ENCODE data around the gene KCNAB3. TPM values are rescaled to one million over a fixed set of nuclear protein-coding genes. Genes with fewer than 3 reads are reported as not detected.

The KCNAB3 gene
- polyA plus RNA-seq, 1 donor (not counting 4 experiments of a cell fraction or from before 2014, with no cell fraction given): 2.0 TPM

DNA sequence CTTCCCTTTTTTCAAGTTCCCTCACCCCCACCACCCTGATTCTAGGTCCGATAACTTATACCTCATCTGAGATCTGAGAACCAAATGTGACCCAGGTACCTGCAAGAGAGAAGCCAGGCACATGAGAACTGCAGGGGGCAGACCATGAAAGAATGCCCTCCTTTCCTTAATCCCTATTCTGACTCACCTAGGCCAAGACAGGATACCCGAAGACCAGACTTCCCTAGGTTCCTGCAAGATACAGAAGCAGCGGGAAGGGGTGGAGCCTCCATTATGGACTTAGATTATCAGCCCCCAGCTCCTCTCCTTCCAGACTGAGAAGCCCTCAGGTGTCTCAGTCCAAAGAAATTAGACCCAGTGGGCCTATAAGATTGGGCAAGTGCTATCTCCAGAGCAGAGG, 2.1 kb downstream of the KCNAB3 start:
- H4K20me1 ChIP-seq (ENCODE audit: control insufficient read depth, extremely low read depth, insufficient read depth, low read length): no peaks in the 10 kb centered on the region
- H3K4me1 ChIP-seq (ENCODE audit: control insufficient read depth, extremely low read depth, insufficient read depth, low read length): peaks cover 10% of the 10 kb centered on the region
- H3K4me3 ChIP-seq (ENCODE audit: control insufficient read depth in 2 of 3, extremely low read depth in 1 of 3, insufficient read depth in 2 of 3, low read depth in 1 of 3, low read length in 3 of 3): no peak overlapping the region
- H2AFZ ChIP-seq (ENCODE audit: control insufficient read depth, low read length): no peak overlapping the region
- no peak overlapping the region for H3K27ac ChIP-seq (ENCODE audit: control insufficient read depth, insufficient read depth, low read length)
- H3K79me2 ChIP-seq (ENCODE audit: control insufficient read depth, insufficient read depth, low read length): peaks cover 19% of the 10 kb centered on the region
- dilution Hi-C loops (cut with MboI; ENCODE audit: extremely low pct_ligation_motif_present, low sequenced_read_pairs): no loop called here
- H3K4me2 ChIP-seq (ENCODE audit: control insufficient read depth, extremely low read depth, insufficient read depth, low read depth, low read length): no peak overlapping the region
- H3K9me1 ChIP-seq (ENCODE audit: control insufficient read depth, extremely low read depth, insufficient read depth, low read length): no peaks in the 10 kb centered on the region
- no peaks in the 10 kb centered on the region for H3K9me3 ChIP-seq (ENCODE audit: control insufficient read depth, low read depth, low read length)
- no peak overlapping the region for H3K9ac ChIP-seq (ENCODE audit: control insufficient read depth, extremely low read depth, insufficient read depth, low read length)
- no peak for DNase-seq (ENCODE audit: low read depth, low spot score)
- peaks cover 4 to 6% of the 10 kb centered on the region in 2 experiments for H3K36me3 ChIP-seq (ENCODE audit: control insufficient read depth in 2 of 2, extremely low read depth in 1 of 2, insufficient read depth in 2 of 2, low read length in 2 of 2)
- no peak for FAIRE-seq
- H3K27me3 ChIP-seq (ENCODE audit: control insufficient read depth, extremely low read depth, insufficient read depth, low read length): no peaks in the 10 kb centered on the region
- TF ChIP-seq CTCF (optimal IDR thresholded peaks at IDR 0.05 in 1 of 3, IDR thresholded peaks at IDR 0.05 in 1 of 3, conservative IDR thresholded peaks at IDR 0.05 in 1 of 3; ENCODE audit: extremely low read depth in 1 of 3, insufficient read depth in 2 of 3, low read length in 3 of 3) (no peak), EZH2 (IDR thresholded peaks at IDR 0.05; ENCODE audit: low read length) (no peak)

DNA sequence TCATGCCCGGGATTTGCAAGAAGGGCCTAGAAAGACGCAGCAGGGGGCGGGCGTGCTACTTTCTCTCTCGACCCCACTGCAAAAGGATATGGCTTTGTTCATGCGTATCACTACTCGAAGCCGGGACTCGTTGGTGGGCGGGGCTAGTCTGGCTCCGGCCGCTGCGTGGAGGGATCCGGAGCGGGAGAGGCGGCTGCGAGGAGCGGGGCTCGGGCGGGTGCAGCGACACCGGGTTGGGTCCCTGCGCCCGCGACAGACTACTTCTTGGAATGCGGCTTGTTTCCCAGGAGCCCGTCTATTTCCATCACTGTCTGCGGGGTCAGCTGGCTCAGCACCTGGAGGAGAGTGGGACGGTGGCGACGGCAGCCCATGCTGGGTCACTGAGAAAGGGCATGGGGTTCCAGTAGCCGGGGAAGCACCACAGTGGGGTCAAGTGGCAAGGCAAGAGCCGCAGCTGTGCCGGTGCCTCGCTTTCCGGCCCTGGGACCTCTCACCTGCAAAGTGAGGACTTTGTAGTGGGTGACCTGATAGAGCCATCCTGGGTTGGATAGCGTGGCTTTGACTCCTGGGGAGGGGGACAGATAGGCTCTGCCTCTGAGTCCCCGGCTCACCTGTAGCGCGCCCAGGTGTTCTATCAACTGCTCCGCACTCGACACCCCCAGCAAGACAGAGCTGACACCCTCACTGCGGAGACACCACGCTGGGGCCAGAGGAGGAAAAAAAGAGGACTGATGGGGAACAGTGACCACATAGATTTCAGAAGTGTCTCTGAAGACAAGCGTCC, 6.6 kb downstream of the KCNAB3 start:
- DNase-seq (ENCODE audit: low read depth, low spot score) (no peak), FAIRE-seq (peak; percentile 41)
- H3K9me1 ChIP-seq (ENCODE audit: control insufficient read depth, extremely low read depth, insufficient read depth, low read length): no peaks in the 10 kb centered on the region
- H2AFZ ChIP-seq (ENCODE audit: control insufficient read depth, low read length): peak overlapping the region; percentile 89
- H3K4me1 ChIP-seq (ENCODE audit: control insufficient read depth, extremely low read depth, insufficient read depth, low read length): peaks cover 9% of the 10 kb centered on the region
- peaks cover 0 to 3% of the 10 kb centered on the region in 2 experiments for H3K36me3 ChIP-seq (ENCODE audit: control insufficient read depth in 2 of 2, extremely low read depth in 1 of 2, insufficient read depth in 2 of 2, low read length in 2 of 2)
- H3K4me2 ChIP-seq (ENCODE audit: control insufficient read depth, extremely low read depth, insufficient read depth, low read depth, low read length): peak overlapping the region; percentile 84
- H3K79me2 ChIP-seq (ENCODE audit: control insufficient read depth, insufficient read depth, low read length): no peaks in the 10 kb centered on the region
- H3K9ac ChIP-seq (ENCODE audit: control insufficient read depth, extremely low read depth, insufficient read depth, low read length): peak overlapping the region; percentile 63
- no peaks in the 10 kb centered on the region for H3K27me3 ChIP-seq (ENCODE audit: control insufficient read depth, extremely low read depth, insufficient read depth, low read length)
- peak overlapping the region; percentile 34 for H3K27ac ChIP-seq (ENCODE audit: control insufficient read depth, insufficient read depth, low read length)
- no peaks in the 10 kb centered on the region for H4K20me1 ChIP-seq (ENCODE audit: control insufficient read depth, extremely low read depth, insufficient read depth, low read length)
- no peak for TF ChIP-seq EZH2 (IDR thresholded peaks at IDR 0.05; ENCODE audit: low read length)
- TF ChIP-seq CTCF (optimal IDR thresholded peaks at IDR 0.05 in 1 of 3, IDR thresholded peaks at IDR 0.05 in 1 of 3, conservative IDR thresholded peaks at IDR 0.05 in 1 of 3; ENCODE audit: extremely low read depth in 1 of 3, insufficient read depth in 2 of 3, low read length in 3 of 3): no peak
- no peaks in the 10 kb centered on the region for H3K9me3 ChIP-seq (ENCODE audit: control insufficient read depth, low read depth, low read length)
- peak overlapping the region in 2 of 3 experiments; percentile 51 to 71 for H3K4me3 ChIP-seq (ENCODE audit: control insufficient read depth in 2 of 3, extremely low read depth in 1 of 3, insufficient read depth in 2 of 3, low read depth in 1 of 3, low read length in 3 of 3)
- dilution Hi-C loops (cut with MboI; ENCODE audit: extremely low pct_ligation_motif_present, low sequenced_read_pairs): no loop called here
